Upper lobe of left lung (tissue), 6 donors: Measurements from ENCODE around the gene LTK. TPM values are rescaled to one million over a fixed set of nuclear protein-coding genes. Genes with fewer than 3 reads are reported as not detected.

Source experiments
- ATAC-seq, 2 donors: fragments of 200-7000 bp; cut with Tn5 transposase; one replicate each; pipeline ENCODE4 v1.9.1; 2022; ENCODE audit warnings: mild to moderate bottlenecking in 2 of 2, moderate library complexity in 2 of 2; ENCODE audit not compliant: low FRiP score in 2 of 2
- DNase-seq, 2 donors: peaks; one replicate each; pipeline ENCODE4 v3.0.0-alpha.2; 2019 to 2020
- H3K27ac ChIP-seq, 4 donors: fragments of 200-600 bp; sonication (generic); one replicate each; pipeline ENCODE4 v1.5.1; 2016 to 2019
- H3K27me3 ChIP-seq, 4 donors: fragments of 200-600 bp; sonication (generic); one replicate each; pipeline ENCODE4 v1.5.1; 2017 to 2019
- H3K36me3 ChIP-seq, 4 donors: fragments of 200-600 bp; sonication (generic); one replicate each; pipeline ENCODE4 v1.5.1; 2016 to 2019
- H3K4me1 ChIP-seq, 4 donors: fragments of 200-600 bp; sonication (generic); one replicate each; pipeline ENCODE4 v1.5.1; 2018 to 2019
- H3K4me3 ChIP-seq, 4 donors: fragments of 200-600 bp; sonication (generic); one replicate each; pipeline ENCODE4 v1.5.1; 2017 to 2019; ENCODE audit warnings: mild to moderate bottlenecking in 2 of 4, moderate library complexity in 1 of 4
- H3K9me3 ChIP-seq, 4 donors: fragments of 200-600 bp; sonication (generic); one replicate each; pipeline ENCODE4 v1.5.1; 2018 to 2019
- EP300 ChIP-seq, 4 donors: sonication (generic); formaldehyde crosslinking; IDR thresholded peaks; one replicate each; pipeline ENCODE4 v1.5.1; 2017; ENCODE audit warnings: antibody characterized with exemption in 4 of 4, control low read depth in 2 of 4
- POLR2A ChIP-seq, 4 donors: fragments of 450-650 bp; IDR thresholded peaks; one replicate each; pipeline ENCODE4 v1.5.1; 2016 to 2017; ENCODE audit warnings: antibody characterized with exemption in 4 of 4, mild to moderate bottlenecking in 2 of 4
- POLR2AphosphoS5 ChIP-seq, 2 donors: sonication (generic); formaldehyde crosslinking; IDR thresholded peaks; one replicate each; pipeline ENCODE4 v1.5.1; 2017; ENCODE audit warnings: antibody characterized with exemption in 2 of 2
- WGBS, 2 donors: methylation state at CpG; one replicate each; pipeline ENCODE4 v1.1.5; 2017 to 2018; 5-methylcytosine and 5-hydroxymethylcytosine counted together
- total RNA-seq, 6 donors: library from RNA; depleted of rRNA in 4 of 6; stranded (reverse); fragments of >200 nt in 4 of 6; gene quantifications; one replicate each; pipeline versions ENCODE4 v1.1.0 to v1.2.1, GENCODE V29; 2016 to 2021
- TF ChIP-seq, protein P1 (sequence below), 6 experiments: fragments of 450-650 bp in 4 of 6; fragments of 200-600 bp in 2 of 6; sonication (generic) in 2 of 6; IDR thresholded peaks; one replicate each; pipeline ENCODE4 v1.5.1; 2016 to 2019; ENCODE audit warnings: antibody characterized with exemption in 6 of 6
- donor health status: DM: no; HTN: no; CAD: no; lungs with moderate emphysema.
- donor health status: DM: no; HTN: yes; CAD: no; lungs with severe emphysema.

LTK gene
- total RNA-seq, 6 donors from 2014 or later: 2.2 to 23.0 (median 5.7) TPM

DNA sequence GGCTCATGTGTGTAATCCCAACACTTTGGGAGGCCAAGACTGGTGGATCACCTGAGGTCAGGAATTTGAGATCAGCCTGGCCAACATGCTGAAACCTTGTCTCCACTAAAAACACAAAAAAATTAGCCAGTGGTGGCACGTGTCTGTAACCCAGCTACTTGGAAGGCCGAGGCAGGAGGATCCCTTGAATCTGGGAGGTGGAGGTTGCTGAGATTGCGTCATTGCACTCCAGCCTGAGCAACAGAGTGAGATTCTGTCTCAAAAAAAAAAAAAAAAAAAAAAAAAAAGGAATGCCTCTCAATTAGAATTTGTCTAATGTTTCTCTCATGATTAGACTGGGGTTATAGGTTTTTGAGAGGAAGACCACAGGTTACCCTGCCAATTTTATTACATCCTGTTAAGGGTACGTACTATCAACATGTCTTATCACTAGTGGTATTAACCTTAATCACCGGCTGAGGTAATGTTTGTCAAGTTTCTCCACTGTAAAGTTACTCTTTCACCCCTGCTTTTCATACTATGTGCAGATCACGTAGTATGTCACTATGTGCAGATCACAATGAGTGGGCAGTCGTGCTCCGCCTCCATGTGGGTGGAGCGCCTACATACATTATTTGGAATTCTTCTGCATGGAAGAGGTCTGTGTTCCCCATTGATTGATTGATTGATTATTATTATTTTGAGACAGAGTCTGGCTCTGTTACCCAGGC is 36.6 kb upstream of the LTK start:
- no peaks in the 10 kb centered on the region for H3K27me3 ChIP-seq
- 86% methylated on average over 9 of the region's 9 CpGs for WGBS, 2 donors
- no peak for TF ChIP-seq POLR2A (IDR thresholded peaks at IDR 0.05)
- TF ChIP-seq EP300 (IDR thresholded peaks at IDR 0.05): no peak
- TF ChIP-seq POLR2AphosphoS5 (IDR thresholded peaks at IDR 0.05): no peak
- TF ChIP-seq, protein P1, sequence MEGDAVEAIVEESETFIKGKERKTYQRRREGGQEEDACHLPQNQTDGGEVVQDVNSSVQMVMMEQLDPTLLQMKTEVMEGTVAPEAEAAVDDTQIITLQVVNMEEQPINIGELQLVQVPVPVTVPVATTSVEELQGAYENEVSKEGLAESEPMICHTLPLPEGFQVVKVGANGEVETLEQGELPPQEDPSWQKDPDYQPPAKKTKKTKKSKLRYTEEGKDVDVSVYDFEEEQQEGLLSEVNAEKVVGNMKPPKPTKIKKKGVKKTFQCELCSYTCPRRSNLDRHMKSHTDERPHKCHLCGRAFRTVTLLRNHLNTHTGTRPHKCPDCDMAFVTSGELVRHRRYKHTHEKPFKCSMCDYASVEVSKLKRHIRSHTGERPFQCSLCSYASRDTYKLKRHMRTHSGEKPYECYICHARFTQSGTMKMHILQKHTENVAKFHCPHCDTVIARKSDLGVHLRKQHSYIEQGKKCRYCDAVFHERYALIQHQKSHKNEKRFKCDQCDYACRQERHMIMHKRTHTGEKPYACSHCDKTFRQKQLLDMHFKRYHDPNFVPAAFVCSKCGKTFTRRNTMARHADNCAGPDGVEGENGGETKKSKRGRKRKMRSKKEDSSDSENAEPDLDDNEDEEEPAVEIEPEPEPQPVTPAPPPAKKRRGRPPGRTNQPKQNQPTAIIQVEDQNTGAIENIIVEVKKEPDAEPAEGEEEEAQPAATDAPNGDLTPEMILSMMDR (IDR thresholded peaks at IDR 0.05): no peak
- no peak overlapping the region for H3K27ac ChIP-seq
- ATAC-seq (no peak), DNase-seq (no peak)
- no peak overlapping the region for H3K4me3 ChIP-seq
- H3K9me3 ChIP-seq: no peaks in the 10 kb centered on the region
- H3K4me1 ChIP-seq: peaks cover 0 to 4% (median 3%) of the 10 kb centered on the region in 4 donors
- H3K36me3 ChIP-seq: no peaks in the 10 kb centered on the region

DNA sequence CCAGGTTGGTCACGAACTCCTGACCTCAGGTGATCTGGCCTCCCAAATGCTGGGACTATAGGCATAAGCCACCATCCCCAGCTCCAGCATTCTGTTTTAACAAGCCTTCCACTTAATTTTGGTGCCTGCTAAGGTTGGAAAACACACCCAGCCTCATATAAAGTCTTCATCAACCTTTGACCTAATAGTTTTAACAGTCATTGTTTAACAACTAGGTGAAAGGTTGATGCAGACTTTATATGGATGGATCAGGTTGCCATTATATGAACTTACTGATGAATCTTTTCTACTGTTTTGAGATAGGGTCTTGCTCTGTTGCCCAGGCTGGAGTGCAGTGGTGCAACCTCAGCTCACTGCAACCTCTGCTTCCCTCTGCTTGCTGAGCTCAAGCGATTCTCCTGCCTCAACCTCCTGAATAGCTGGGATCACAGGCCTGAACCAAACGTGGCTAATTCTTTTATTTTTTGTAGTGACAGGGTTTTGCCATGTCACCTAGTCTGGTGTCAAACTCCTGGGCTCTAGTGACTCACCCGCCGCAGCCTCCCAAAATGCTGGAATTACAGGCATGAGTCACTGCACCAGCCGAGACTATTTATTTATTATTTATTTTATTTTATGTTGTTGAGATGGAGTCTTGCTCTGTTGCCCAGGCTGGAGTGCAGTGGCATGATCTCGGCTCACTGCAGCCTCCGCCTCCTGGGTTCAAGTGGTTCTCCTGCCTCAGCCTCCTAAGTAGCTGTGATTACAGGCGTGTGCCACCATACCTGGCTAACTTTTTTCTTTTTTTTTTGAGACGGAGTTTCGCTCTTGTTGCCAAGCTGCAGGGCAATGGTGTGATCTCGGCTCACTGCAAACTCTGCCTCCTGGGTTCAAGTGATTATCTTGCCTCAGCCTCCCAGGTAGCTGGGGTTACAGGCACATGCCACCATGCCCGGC is 33.5 kb upstream of the LTK start:
- 84 to 88% methylated on average over 13 of the region's 13 CpGs for WGBS, 2 donors

DNA sequence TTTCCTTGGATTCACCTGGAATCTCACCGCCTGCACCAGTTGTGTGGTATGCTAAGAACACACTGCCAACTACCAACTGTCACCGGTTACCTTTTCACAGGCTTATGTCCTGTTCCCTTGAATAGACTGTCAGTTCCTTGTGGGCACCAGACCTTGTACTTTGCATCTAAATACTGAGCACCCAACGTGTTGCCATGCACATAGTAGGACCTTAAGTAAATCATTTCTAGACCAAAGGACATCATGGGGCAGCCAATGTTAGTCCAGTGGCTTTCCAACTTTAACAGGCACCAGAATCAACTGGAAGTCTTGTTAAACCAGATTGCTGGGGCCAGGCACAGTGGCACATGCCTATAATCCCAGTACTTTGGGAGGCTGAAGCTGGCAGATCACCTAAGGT is 31.6 kb upstream of the LTK start:
- ATAC-seq: no peak
- H3K4me1 ChIP-seq: peaks cover 4 to 11% (median 9%) of the 10 kb centered on the region in 4 donors
- H3K27me3 ChIP-seq: no peaks in the 10 kb centered on the region
- no peak overlapping the region for H3K27ac ChIP-seq
- TF ChIP-seq POLR2AphosphoS5 (IDR thresholded peaks at IDR 0.05) (no peak), EP300 (IDR thresholded peaks at IDR 0.05) (no peak), POLR2A (IDR thresholded peaks at IDR 0.05) (no peak)
- TF ChIP-seq, protein P1 (IDR thresholded peaks at IDR 0.05): no peak
- WGBS, 2 donors: 87 to 97% methylated on average over 3 of the region's 3 CpGs
- no peak overlapping the region for H3K4me3 ChIP-seq
- no peaks in the 10 kb centered on the region for H3K36me3 ChIP-seq
- H3K9me3 ChIP-seq: no peaks in the 10 kb centered on the region
- DNase-seq: no peak

More for the DNA sequence above, 33.5 kb upstream of the LTK start:
- Histone ChIP-seq H3K27me3 (no peaks in the 10 kb centered on the region), H3K4me3 (no peak overlapping the region), H3K27ac (no peak overlapping the region), H3K9me3 (no peaks in the 10 kb centered on the region), H3K36me3 (no peaks in the 10 kb centered on the region), H3K4me1 (peaks cover 4 to 11% (median 9%) of the 10 kb centered on the region in 4 donors)
- DNase-seq: no peak
- TF ChIP-seq EP300 (IDR thresholded peaks at IDR 0.05): no peak
- TF ChIP-seq, protein P1 (IDR thresholded peaks at IDR 0.05): no peak
- no peak for TF ChIP-seq POLR2AphosphoS5 (IDR thresholded peaks at IDR 0.05)
- TF ChIP-seq POLR2A (IDR thresholded peaks at IDR 0.05): no peak
- no peak for ATAC-seq

DNA sequence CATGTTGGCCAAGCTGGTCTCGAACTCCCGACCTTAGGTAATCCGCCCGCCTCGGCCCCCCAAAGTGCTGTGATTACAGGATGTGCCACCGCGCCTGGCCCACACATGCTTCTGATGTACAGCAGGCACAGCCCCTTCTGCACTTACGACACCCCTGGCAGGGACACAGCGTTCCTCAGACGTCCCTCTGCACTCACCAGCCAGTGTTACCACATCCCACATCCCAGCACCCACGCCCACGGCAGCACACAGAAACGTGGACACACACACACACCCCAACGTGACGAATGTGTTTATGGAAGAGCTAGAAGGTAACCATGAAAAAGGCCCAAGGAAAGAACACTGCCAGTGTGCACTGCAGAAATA is 31.0 kb upstream of the LTK start:
- peak overlapping the region in 3 of 4 donors; percentile 62 to 80 (median 79) for H3K4me3 ChIP-seq
- TF ChIP-seq POLR2AphosphoS5 (IDR thresholded peaks at IDR 0.05) (peak; percentile 39 to 56), POLR2A (IDR thresholded peaks at IDR 0.05) (no peak), EP300 (IDR thresholded peaks at IDR 0.05) (peak in 1 of 4 donors; percentile 31)
- TF ChIP-seq, protein P1 (IDR thresholded peaks at IDR 0.05): no peak
- ATAC-seq: peak; percentile 47 to 77

More for the DNA sequence above, 31.0 kb upstream of the LTK start:
- no peaks in the 10 kb centered on the region for H3K36me3 ChIP-seq
- peak overlapping the region in 2 of 4 donors; percentile 83 to 87 for H3K27ac ChIP-seq
- peaks cover 4 to 11% (median 9%) of the 10 kb centered on the region in 4 donors for H3K4me1 ChIP-seq
- no peaks in the 10 kb centered on the region for H3K9me3 ChIP-seq
- 71% methylated on average over 14 of the region's 15 CpGs for WGBS, 2 donors
- DNase-seq: peak in 1 of 2 donors; percentile 68
- no peaks in the 10 kb centered on the region for H3K27me3 ChIP-seq
